Measurements from ENCODE around the gene PCDH9.
"Not testable (repeated sequence)": the region's sequence is repeated elsewhere in the genome, so short reads cannot be mapped to it uniquely, and the experiment has no call there.

Gene PCDH9

GRCh38 chr13:66634384-66634783 lies 595.8 kb downstream of the PCDH9 start:
- no peak for DNase-seq

- no peak for DNase-seq
These were observed 602.6 kb downstream of the PCDH9 start for GRCh38 chr13:66627512-66627911.

GRCh38 chr13:66624302-66624701 lies 605.8 kb downstream of the PCDH9 start:
- DNase-seq: no peak

- no peak for DNase-seq
These were observed 606.9 kb downstream of the PCDH9 start for GRCh38 chr13:66623129-66623820.

GRCh38 chr13:66621906-66622447 lies 608.2 kb downstream of the PCDH9 start:
- not testable (repeated sequence) for DNase-seq

- DNase-seq: no peak
These were observed 611.4 kb downstream of the PCDH9 start for GRCh38 chr13:66618702-66619101.

- no peak for DNase-seq
These were observed 612.4 kb downstream of the PCDH9 start for GRCh38 chr13:66617786-66618185.

- no peak for DNase-seq
These were observed 617.2 kb downstream of the PCDH9 start for GRCh38 chr13:66612983-66613382.

- DNase-seq: no peak
These were observed 643.6 kb downstream of the PCDH9 start for GRCh38 chr13:66586489-66586888.

GRCh38 chr13:66585669-66586203 lies 644.4 kb downstream of the PCDH9 start:
- DNase-seq: no peak

GRCh38 chr13:66581675-66582074 lies 648.5 kb downstream of the PCDH9 start:
- no peak for DNase-seq

GRCh38 chr13:66578305-66578704 lies 651.8 kb downstream of the PCDH9 start:
- DNase-seq: no peak

- DNase-seq: no peak
These were observed 652.8 kb downstream of the PCDH9 start for GRCh38 chr13:66577358-66577757.

- DNase-seq: no peak
These were observed 653.8 kb downstream of the PCDH9 start for GRCh38 chr13:66576381-66576780.

GRCh38 chr13:66574606-66575005 lies 655.5 kb downstream of the PCDH9 start:
- DNase-seq: no peak

GRCh38 chr13:66567899-66568612 lies 662.1 kb downstream of the PCDH9 start:
- DNase-seq: no peak

- no peak for DNase-seq
These were observed 664.9 kb downstream of the PCDH9 start for GRCh38 chr13:66565279-66565678.

GRCh38 chr13:66563076-66563475 lies 667.1 kb downstream of the PCDH9 start:
- no peak for DNase-seq

- no peak for DNase-seq
These were observed 668.1 kb downstream of the PCDH9 start for GRCh38 chr13:66562054-66562453.

- no peak for DNase-seq
These were observed 669.1 kb downstream of the PCDH9 start for GRCh38 chr13:66560991-66561390.

- DNase-seq: no peak
These were observed 669.9 kb downstream of the PCDH9 start for GRCh38 chr13:66560189-66560588.

- DNase-seq: no peak
These were observed 671.0 kb downstream of the PCDH9 start for GRCh38 chr13:66559093-66559492.

GRCh38 chr13:66558506-66558905 lies 671.6 kb downstream of the PCDH9 start:
- DNase-seq: no peak

- no peak for DNase-seq
These were observed 672.8 kb downstream of the PCDH9 start for GRCh38 chr13:66557357-66557756.
